Measurements from ENCODE around the gene TNS3. TPM values are rescaled to one million over a fixed set of nuclear protein-coding genes. Genes with fewer than 3 reads are reported as not detected.
"Not testable (repeated sequence)": the region's sequence is repeated elsewhere in the genome, so short reads cannot be mapped to it uniquely, and the experiment has no call there.

TNS3 gene
- total and polyA plus RNA-seq, 2 donors (not counting 1 experiment from before 2014, with no cell fraction given): 11.4 to 77.5 TPM

- no peaks in the 10 kb centered on the region for H4K20me1 ChIP-seq (ENCODE audit: control insufficient read depth, insufficient read depth, low read length, poor library complexity, severe bottlenecking)
- no peak for TF ChIP-seq EZH2 (IDR thresholded peaks at IDR 0.05; ENCODE audit: borderline replicate concordance, insufficient read depth, low read depth, low read length, poor library complexity, severe bottlenecking)
- no peak for TF ChIP-seq CTCF (IDR thresholded peaks at IDR 0.05)
- H3K36me3 ChIP-seq (replicated peaks in 1 of 2; ENCODE audit: control extremely low read depth in 1 of 2, control insufficient read depth in 1 of 2, extremely low read depth in 1 of 2, insufficient read depth in 2 of 2, low read length in 1 of 2): no peaks in the 10 kb centered on the region
- H3K9me3 Mint-ChIP-seq (ENCODE audit: insufficient read depth): peaks cover 4% of the 10 kb centered on the region
- H3K4me1 ChIP-seq (ENCODE audit: control insufficient read depth in 2 of 2, insufficient read depth in 2 of 2, low read length in 2 of 2): peaks cover 9 to 18% of the 10 kb centered on the region in 2 donors
- peaks cover 0 to 4% (median 0%) of the 10 kb centered on the region in 3 donors for H3K9me3 ChIP-seq (ENCODE audit: control extremely low read depth in 1 of 3, control insufficient read depth in 2 of 3, insufficient read depth in 1 of 3, low read length in 2 of 3)
- ChIA-PET POLR2A (no interaction called here), CTCF (interaction anchor here (1.6 to 1.8 kb wide), 2 partner anchors 9 to 14 kb away, joined by 4 to 5 read pairs; no protein-coding TSS in a partner anchor)
- peaks cover 19% of the 10 kb centered on the region for H3K79me2 ChIP-seq (ENCODE audit: control insufficient read depth, insufficient read depth, low read length)
- no peak overlapping the region for H3K9ac ChIP-seq (ENCODE audit: low read length)
- intact Hi-C loops (cut with micrococcal nuclease): no loop called here
- DNase-seq (no peak), ATAC-seq (ENCODE audit: low read depth) (no peak)
- no peak overlapping the region for H3K27ac Mint-ChIP-seq
- H3K27me3 Mint-ChIP-seq: no peaks in the 10 kb centered on the region
- 94% methylated on average over 7 of the region's 7 CpGs for WGBS (ENCODE audit: insufficient coverage)
- H3K27ac ChIP-seq (ENCODE audit: low read length in 2 of 2): no peak overlapping the region
- no peak overlapping the region for H2AFZ ChIP-seq (ENCODE audit: insufficient read depth, low read depth, low read length, poor library complexity, severe bottlenecking)
- peaks cover 36% of the 10 kb centered on the region for H3K4me1 Mint-ChIP-seq
- no peak overlapping the region for H3K4me3 Mint-ChIP-seq
- H3K4me3 ChIP-seq (ENCODE audit: control extremely low read depth in 1 of 5, extremely low read depth in 1 of 5, insufficient read depth in 1 of 5, low read depth in 2 of 5, low read length in 4 of 5): no peak overlapping the region
- H3K4me2 ChIP-seq (replicated peaks; ENCODE audit: low read depth, low read length, poor library complexity, severe bottlenecking): no peak overlapping the region
- peaks cover 0 to 5% (median 0%) of the 10 kb centered on the region in 4 experiments for H3K27me3 ChIP-seq (replicated peaks in 1 of 4; ENCODE audit: control extremely low read depth in 1 of 4, control insufficient read depth in 3 of 4, insufficient read depth in 4 of 4, low read length in 3 of 4)
These were observed 5.4 kb upstream of the TNS3 start for GRCh38 chr7:47587351-47587750.

GRCh38 chr7:47586925-47587324 is 5.0 kb upstream of the TNS3 start:
- Mint-ChIP-seq H3K27ac (no peak overlapping the region), H3K4me3 (no peak overlapping the region), H3K27me3 (no peaks in the 10 kb centered on the region), H3K4me1 (peaks cover 38% of the 10 kb centered on the region), H3K9me3 (ENCODE audit: insufficient read depth) (peaks cover 4% of the 10 kb centered on the region)
- TF ChIP-seq EZH2 (IDR thresholded peaks at IDR 0.05; ENCODE audit: borderline replicate concordance, insufficient read depth, low read depth, low read length, poor library complexity, severe bottlenecking) (no peak), CTCF (IDR thresholded peaks at IDR 0.05) (no peak)
- Histone ChIP-seq H3K27ac (ENCODE audit: low read length in 2 of 2) (no peak overlapping the region), H3K9me3 (ENCODE audit: control extremely low read depth in 1 of 3, control insufficient read depth in 2 of 3, insufficient read depth in 1 of 3, low read length in 2 of 3) (peaks cover 0 to 4% (median 0%) of the 10 kb centered on the region in 3 donors), H3K4me1 (ENCODE audit: control insufficient read depth in 2 of 2, insufficient read depth in 2 of 2, low read length in 2 of 2) (peaks cover 11 to 21% of the 10 kb centered on the region in 2 donors), H3K27me3 (replicated peaks in 1 of 4; ENCODE audit: control extremely low read depth in 1 of 4, control insufficient read depth in 3 of 4, insufficient read depth in 4 of 4, low read length in 3 of 4) (peaks cover 0 to 8% (median 0%) of the 10 kb centered on the region in 4 experiments), H3K4me3 (ENCODE audit: control extremely low read depth in 1 of 5, extremely low read depth in 1 of 5, insufficient read depth in 1 of 5, low read depth in 2 of 5, low read length in 4 of 5) (no peak overlapping the region), H3K79me2 (ENCODE audit: control insufficient read depth, insufficient read depth, low read length) (peaks cover 22% of the 10 kb centered on the region), H3K9ac (ENCODE audit: low read length) (no peak overlapping the region), H3K4me2 (replicated peaks; ENCODE audit: low read depth, low read length, poor library complexity, severe bottlenecking) (no peak overlapping the region), H4K20me1 (ENCODE audit: control insufficient read depth, insufficient read depth, low read length, poor library complexity, severe bottlenecking) (no peaks in the 10 kb centered on the region), H2AFZ (ENCODE audit: insufficient read depth, low read depth, low read length, poor library complexity, severe bottlenecking) (no peak overlapping the region), H3K36me3 (replicated peaks in 1 of 2; ENCODE audit: control extremely low read depth in 1 of 2, control insufficient read depth in 1 of 2, extremely low read depth in 1 of 2, insufficient read depth in 2 of 2, low read length in 1 of 2) (no peaks in the 10 kb centered on the region)
- CTCF ChIA-PET: interaction anchor here (1.6 to 1.8 kb wide), 2 partner anchors 9 to 15 kb away, joined by 4 to 5 read pairs; no protein-coding TSS in a partner anchor
- WGBS (ENCODE audit: insufficient coverage): 75% methylated on average over 2 of the region's 3 CpGs
- intact Hi-C loops (cut with micrococcal nuclease): no loop called here
- no peak for DNase-seq
- ATAC-seq (ENCODE audit: low read depth): no peak
- POLR2A ChIA-PET: no interaction called here

- intact Hi-C loops (cut with micrococcal nuclease); H3K27ac Mint-ChIP-seq; H3K27ac ChIP-seq (ENCODE audit: low read length in 2 of 2); H3K4me2 ChIP-seq (replicated peaks; ENCODE audit: low read depth, low read length, poor library complexity, severe bottlenecking); H2AFZ ChIP-seq (ENCODE audit: insufficient read depth, low read depth, low read length, poor library complexity, severe bottlenecking); H3K9me3 ChIP-seq (ENCODE audit: control extremely low read depth in 1 of 3, control insufficient read depth in 2 of 3, insufficient read depth in 1 of 3, low read length in 2 of 3); DNase-seq; H3K9ac ChIP-seq (ENCODE audit: low read length); H4K20me1 ChIP-seq (ENCODE audit: control insufficient read depth, insufficient read depth, low read length, poor library complexity, severe bottlenecking); H3K36me3 ChIP-seq (replicated peaks in 1 of 2; ENCODE audit: control extremely low read depth in 1 of 2, control insufficient read depth in 1 of 2, extremely low read depth in 1 of 2, insufficient read depth in 2 of 2, low read length in 1 of 2); H3K27me3 Mint-ChIP-seq; ATAC-seq (ENCODE audit: low read depth); H3K27me3 ChIP-seq (replicated peaks in 1 of 4; ENCODE audit: control extremely low read depth in 1 of 4, control insufficient read depth in 3 of 4, insufficient read depth in 4 of 4, low read length in 3 of 4); H3K4me3 ChIP-seq (ENCODE audit: control extremely low read depth in 1 of 5, extremely low read depth in 1 of 5, insufficient read depth in 1 of 5, low read depth in 2 of 5, low read length in 4 of 5); H3K4me3 Mint-ChIP-seq; H3K9me3 Mint-ChIP-seq (ENCODE audit: insufficient read depth): not testable (repeated sequence)
- H3K79me2 ChIP-seq (ENCODE audit: control insufficient read depth, insufficient read depth, low read length): peaks cover 27% of the 10 kb centered on the region
- peaks cover 11 to 21% of the 10 kb centered on the region in 2 donors for H3K4me1 ChIP-seq (ENCODE audit: control insufficient read depth in 2 of 2, insufficient read depth in 2 of 2, low read length in 2 of 2)
- POLR2A ChIA-PET: interaction anchor here (0.7 kb wide), 1 partner anchor 158 kb away, joined by 3 read pairs; no protein-coding TSS in a partner anchor
- peaks cover 38% of the 10 kb centered on the region for H3K4me1 Mint-ChIP-seq
- CTCF ChIA-PET: interaction anchor here (1.8 to 2.4 kb wide), 2 partner anchors 15 kb away, joined by 5 to 8 read pairs; no protein-coding TSS in a partner anchor
- 88% methylated on average over 6 of the region's 7 CpGs for WGBS (ENCODE audit: insufficient coverage)
These were observed 4.3 kb upstream of the TNS3 start for GRCh38 chr7:47586161-47586670.

Measured in B cell (primary cell).